ENCODE measurements around the gene CLIP3. TPM values are rescaled to one million over a fixed set of nuclear protein-coding genes. Genes with fewer than 3 reads are reported as not detected.

The CLIP3 gene
- total RNA-seq, 1 experiment from 2014 or later: 2.3 TPM

Other genes with a start within 250 kb of the CLIP3 start
- gene PRODH2, start 220.0 kb downstream of the CLIP3 start, total RNA-seq (2014; rRNA removed; shearing (Covaris generic); ENCODE audit: low replicate concordance): 0.17 TPM in 1 of 2 replicates, not detected in the other
- gene NPHS1, start 180.4 kb downstream of the CLIP3 start, total RNA-seq (2014; rRNA removed; shearing (Covaris generic); ENCODE audit: low replicate concordance): 0.41 and 0.88 TPM in 2 replicates
- not detected in 2 replicates for gene KIRREL2, start 176.0 kb downstream of the CLIP3 start, total RNA-seq (2014; rRNA removed; shearing (Covaris generic); ENCODE audit: low replicate concordance)
- gene APLP1, start 164.3 kb downstream of the CLIP3 start, total RNA-seq (2014; rRNA removed; shearing (Covaris generic); ENCODE audit: low replicate concordance): 53.9 and 58.7 TPM in 2 replicates
- 4.8 and 5.8 TPM in 2 replicates for gene NFKBID, start 132.3 kb downstream of the CLIP3 start, total RNA-seq (2014; rRNA removed; shearing (Covaris generic); ENCODE audit: low replicate concordance)
- gene HCST, start 130.3 kb downstream of the CLIP3 start, total RNA-seq (2014; rRNA removed; shearing (Covaris generic); ENCODE audit: low replicate concordance): 0.88 TPM in 1 of 2 replicates, not detected in the other
- not detected in 2 replicates for gene TYROBP, start 124.6 kb downstream of the CLIP3 start, total RNA-seq (2014; rRNA removed; shearing (Covaris generic); ENCODE audit: low replicate concordance)
- gene LRFN3, start 96.5 kb downstream of the CLIP3 start, total RNA-seq (2014; rRNA removed; shearing (Covaris generic); ENCODE audit: low replicate concordance): 4.4 and 9.7 TPM in 2 replicates
- gene SDHAF1, start 37.7 kb downstream of the CLIP3 start, total RNA-seq (2014; rRNA removed; shearing (Covaris generic); ENCODE audit: low replicate concordance): 54.3 and 64.8 TPM in 2 replicates
- gene SYNE4, start 24.1 kb downstream of the CLIP3 start, total RNA-seq (2014; rRNA removed; shearing (Covaris generic); ENCODE audit: low replicate concordance): 1.4 TPM in 1 of 2 replicates, not detected in the other
- gene ALKBH6, start 18.7 kb downstream of the CLIP3 start, total RNA-seq (2014; rRNA removed; shearing (Covaris generic); ENCODE audit: low replicate concordance): 41.7 and 47.3 TPM in 2 replicates
- gene THAP8, start 21.4 kb upstream of the CLIP3 start, total RNA-seq (2014; rRNA removed; shearing (Covaris generic); ENCODE audit: low replicate concordance): 3.6 and 11.7 TPM in 2 replicates
- 8.5 and 10.3 TPM in 2 replicates for gene WDR62, start 22.0 kb upstream of the CLIP3 start, total RNA-seq (2014; rRNA removed; shearing (Covaris generic); ENCODE audit: low replicate concordance)
- gene OVOL3, start 78.3 kb upstream of the CLIP3 start, total RNA-seq (2014; rRNA removed; shearing (Covaris generic); ENCODE audit: low replicate concordance): not detected in 2 replicates
- 110 and 136 TPM in 2 replicates for gene POLR2I, start 82.0 kb upstream of the CLIP3 start, total RNA-seq (2014; rRNA removed; shearing (Covaris generic); ENCODE audit: low replicate concordance)
- 369 and 423 TPM in 2 replicates for gene TBCB, start 82.6 kb upstream of the CLIP3 start, total RNA-seq (2014; rRNA removed; shearing (Covaris generic); ENCODE audit: low replicate concordance)
- 218 and 288 TPM in 2 replicates for gene CAPNS1, start 107.2 kb upstream of the CLIP3 start, total RNA-seq (2014; rRNA removed; shearing (Covaris generic); ENCODE audit: low replicate concordance)
- not detected in 2 replicates for gene COX7A1, start 119.6 kb upstream of the CLIP3 start, total RNA-seq (2014; rRNA removed; shearing (Covaris generic); ENCODE audit: low replicate concordance)
- 1.6 and 2.0 TPM in 2 replicates for gene ZNF565, start 181.8 kb upstream of the CLIP3 start, total RNA-seq (2014; rRNA removed; shearing (Covaris generic); ENCODE audit: low replicate concordance)
- 31.7 and 38.0 TPM in 2 replicates for gene ZNF146, start 182.2 kb upstream of the CLIP3 start, total RNA-seq (2014; rRNA removed; shearing (Covaris generic); ENCODE audit: low replicate concordance)

Measured in Caki2 (cell line).